ENCODE measurements around the gene CHI3L2.

The CHI3L2 gene

GRCh38 chr1:111220302-111220890 is 7.1 kb upstream of the CHI3L2 start:
- no peak for DNase-seq

DNA sequence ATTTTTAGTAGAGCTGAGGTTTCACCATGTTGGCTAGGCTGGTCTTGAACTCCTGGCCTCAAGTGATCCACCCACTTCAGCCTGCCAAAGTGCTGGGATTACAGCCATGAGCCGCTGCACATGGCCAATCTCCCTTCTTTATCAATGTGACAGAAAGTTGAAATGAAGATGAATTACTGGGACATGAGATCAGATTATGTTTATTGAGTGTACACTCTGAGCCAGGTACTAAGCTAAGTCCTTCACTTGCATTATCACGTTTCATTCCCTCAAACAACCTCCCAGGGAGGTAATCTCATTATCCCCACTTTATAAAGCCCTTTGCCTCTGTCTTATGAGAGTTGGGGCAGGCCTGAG is 6.3 kb upstream of the CHI3L2 start:
- no peak for DNase-seq

- DNase-seq: peak in 3 of 56 donors; percentile 8 to 36 (median 19)
Observed at GRCh38 chr1:111221633-111222291, 5.8 kb upstream of the CHI3L2 start.

DNA sequence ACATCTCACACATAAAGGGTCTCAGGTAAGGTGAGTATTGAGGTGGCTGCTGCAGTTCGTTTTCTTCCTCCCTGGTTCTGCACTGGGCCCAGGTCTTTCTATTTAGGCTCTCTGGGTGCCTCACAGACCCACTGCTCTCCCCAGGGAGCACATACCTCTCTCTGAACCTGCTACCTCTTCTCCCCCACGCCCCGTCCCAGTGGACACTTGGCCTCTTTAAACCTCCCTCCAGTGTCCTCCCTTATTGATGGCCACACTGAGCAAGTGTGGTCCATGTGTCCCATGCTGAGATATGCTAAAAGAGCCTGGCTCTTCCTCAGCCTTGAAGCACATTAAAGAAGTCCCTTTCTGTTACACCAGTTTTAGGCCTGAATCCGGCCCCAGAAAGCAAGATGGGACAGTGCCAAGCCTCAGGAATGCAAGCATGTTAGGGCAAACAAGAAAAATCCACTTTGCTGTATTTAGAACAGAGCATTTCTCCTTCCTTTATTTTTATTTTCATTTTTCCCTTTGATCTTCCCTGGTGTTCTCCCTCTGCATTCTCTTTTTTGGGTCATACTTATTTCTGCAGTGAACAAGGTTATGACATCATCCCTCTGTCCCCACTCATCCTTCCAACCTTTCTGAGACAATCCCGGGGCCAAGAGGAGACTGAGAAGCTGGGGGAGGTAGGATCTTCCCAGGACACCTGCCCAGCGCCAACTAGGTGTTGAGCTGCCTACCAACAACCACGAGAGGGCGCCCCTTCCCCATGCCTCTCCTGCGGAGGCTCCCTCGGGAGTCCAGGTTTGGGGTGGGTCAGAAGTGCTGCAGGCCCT is 5.0 kb upstream of the CHI3L2 start:
- peak in 44 of 56 donors; percentile 11 to 79 (median 50) for DNase-seq

DNA sequence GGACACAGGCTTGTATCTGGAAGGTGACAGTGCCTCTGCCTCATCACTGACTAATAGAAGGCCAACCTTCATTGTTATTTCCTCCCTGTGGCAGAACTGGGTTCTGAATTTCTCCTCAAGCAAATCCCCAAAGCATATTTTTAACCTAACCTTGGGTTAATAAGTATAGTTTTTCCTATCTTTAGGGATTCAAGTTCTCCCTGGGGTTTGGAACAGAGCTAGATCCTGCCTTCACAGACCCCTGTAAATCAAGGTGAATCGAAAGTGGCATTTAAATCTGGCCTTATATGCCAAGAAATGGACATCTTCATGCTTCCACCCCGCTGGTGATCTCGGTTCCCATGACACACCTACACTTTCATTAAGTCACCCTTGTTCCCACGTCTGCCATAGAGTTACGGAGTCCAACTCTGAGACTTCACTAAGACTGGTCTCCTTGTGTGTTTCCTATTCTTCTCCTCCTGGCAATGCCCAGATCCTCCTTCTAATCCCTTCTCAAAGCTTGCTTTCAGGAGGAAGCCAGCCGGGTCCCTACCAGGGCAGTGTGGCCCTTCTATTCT is 4.3 kb upstream of the CHI3L2 start:
- no peak for DNase-seq

DNA sequence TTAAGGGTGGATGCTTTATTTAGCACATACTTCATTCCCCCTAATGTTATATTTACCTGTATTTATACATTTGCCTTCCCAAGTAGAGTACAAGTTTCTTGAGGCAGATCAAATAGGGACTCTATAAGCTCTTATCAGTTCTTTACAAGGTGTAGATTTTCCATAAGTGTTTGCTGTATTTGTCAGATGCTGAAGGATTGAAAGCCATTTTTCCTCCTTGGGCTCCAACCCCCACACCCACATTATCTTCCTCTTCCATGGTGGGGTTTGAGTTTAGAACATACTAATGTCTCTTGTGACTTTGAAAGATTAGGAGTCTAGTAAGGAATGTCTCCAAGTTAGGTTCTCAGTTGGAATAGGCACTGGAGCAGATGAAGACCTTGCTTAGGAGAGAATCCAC is 2.4 kb upstream of the CHI3L2 start:
- DNase-seq: no peak

- DNase-seq: no peak
Observed at GRCh38 chr1:111225717-111226400, 1.7 kb upstream of the CHI3L2 start.

- DNase-seq: peak in 13 of 56 donors; percentile 8 to 51 (median 25)
Observed at GRCh38 chr1:111227851-111228747, 586 bp downstream of the CHI3L2 start.

GRCh38 chr1:111228748-111229126 is 1.2 kb downstream of the CHI3L2 start:
- no peak for DNase-seq

DNA sequence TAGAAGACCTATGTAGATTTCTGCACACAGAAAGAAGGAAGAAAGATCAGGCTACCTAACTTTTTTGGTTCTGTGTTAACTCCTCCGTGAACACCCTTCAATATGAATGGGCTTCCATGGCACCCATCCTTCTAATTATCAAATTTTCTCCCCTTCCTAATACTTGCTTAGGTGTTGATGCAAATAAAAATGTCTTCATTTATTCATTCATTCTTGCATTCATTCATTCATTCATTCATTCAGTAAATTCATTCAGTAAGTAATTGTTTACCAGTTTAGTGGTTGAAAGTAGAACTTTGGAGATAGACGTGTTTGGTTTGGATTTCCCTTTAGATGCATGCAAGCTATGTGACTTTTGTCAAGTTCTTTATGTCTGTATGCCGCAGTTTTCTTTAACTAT is 4.6 kb downstream of the CHI3L2 start:
- DNase-seq: no peak

DNA sequence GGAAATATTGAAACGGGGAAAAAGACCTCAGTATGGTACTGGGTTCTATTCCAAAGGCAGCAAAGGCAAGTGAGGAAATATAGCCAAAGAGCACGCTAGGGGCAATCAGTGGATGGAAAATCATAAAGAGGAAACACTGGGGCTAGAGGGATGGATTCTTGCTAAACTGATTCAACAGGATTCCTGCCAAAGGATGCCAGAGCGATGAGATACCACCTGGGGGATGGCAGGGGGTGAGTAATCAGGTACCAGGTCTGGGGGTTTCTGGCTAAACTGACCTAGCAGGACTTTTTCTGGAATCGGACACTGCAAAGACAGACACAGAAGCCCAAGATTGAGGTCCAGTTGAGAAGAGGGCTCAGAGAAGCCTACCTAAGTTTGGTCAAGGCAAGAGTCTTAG is 6.7 kb downstream of the CHI3L2 start:
- DNase-seq: no peak

DNA sequence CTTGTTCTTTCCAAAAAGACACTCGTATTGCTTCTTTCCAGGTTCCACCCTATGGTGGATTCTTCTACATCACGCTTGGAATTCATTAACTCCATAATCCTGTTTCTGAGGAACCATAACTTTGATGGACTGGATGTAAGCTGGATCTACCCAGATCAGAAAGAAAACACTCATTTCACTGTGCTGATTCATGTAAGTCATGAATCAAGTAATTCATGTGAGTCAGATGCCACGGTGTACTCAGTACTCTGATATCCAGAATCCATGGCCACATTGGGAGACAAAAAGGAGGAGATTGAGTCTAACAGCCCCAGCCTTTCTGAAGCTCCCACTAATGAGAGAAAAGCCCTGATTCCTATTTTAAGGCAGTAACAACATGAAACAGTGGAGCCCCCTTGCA is 7.4 kb downstream of the CHI3L2 start:
- no peak for DNase-seq

- no peak for DNase-seq
Observed at GRCh38 chr1:111236379-111236778, 8.9 kb downstream of the CHI3L2 start.

- no peak for DNase-seq
Observed at GRCh38 chr1:111236806-111237205, 9.3 kb downstream of the CHI3L2 start.

- DNase-seq: no peak
Observed at GRCh38 chr1:111238056-111238795, 10.7 kb downstream of the CHI3L2 start.

DNA sequence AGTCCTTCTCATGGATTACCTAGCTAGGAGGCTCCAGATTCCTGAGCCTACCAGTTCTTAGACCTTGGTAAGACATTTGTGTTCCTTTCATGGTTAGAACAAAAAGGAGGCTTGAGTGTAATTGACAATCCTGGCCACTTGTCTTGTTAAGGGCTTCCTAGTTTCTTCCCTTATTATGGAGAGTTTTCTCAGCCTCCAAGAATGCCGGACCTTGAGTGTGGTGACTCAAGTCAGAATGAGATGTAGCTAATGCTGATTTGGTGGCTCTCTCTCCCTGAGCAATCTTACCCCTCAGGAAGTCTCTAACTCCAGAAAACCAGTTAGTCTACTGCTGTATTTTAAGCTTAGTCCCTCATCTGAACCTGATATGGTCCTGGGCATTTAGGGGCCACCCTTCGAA is 14.3 kb downstream of the CHI3L2 start:
- DNase-seq: no peak

DNA sequence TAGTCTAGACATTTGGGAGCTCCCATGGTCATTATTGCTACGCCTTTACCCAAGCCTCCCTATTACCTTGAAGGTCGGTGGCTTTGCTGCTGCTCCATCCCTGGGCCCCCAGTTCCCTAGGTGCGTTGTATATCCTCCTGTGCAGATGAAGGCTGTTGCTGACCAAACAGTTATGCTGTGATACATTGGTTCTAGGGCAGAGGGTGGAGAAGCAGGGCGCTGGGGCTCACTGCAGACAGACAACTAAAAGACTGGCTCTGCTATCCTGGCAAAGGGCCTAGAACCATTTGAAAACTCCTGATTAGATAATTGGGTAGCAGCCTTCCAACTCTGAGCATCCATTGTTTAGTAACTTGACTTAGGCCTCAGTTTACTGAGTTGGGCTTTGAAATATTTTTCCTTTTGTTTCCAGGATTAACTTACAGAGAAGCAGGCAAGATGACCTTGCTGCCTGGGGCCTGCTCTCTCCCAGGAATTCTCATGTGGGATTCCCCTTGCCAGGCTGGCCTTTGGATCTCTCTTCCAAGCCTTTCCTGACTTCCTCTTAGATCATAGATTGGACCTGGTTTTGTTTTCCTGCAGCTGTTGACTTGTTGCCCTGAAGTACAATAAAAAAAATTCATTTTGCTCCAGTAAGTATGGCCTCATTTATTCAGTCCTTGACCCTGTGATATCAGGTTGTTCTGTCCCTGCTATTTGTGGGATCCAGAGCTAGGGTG is 15.5 kb downstream of the CHI3L2 start:
- peak in 1 of 56 donors; percentile 11 for DNase-seq

- DNase-seq: no peak
Observed at GRCh38 chr1:111247125-111247838, 19.8 kb downstream of the CHI3L2 start.
